ENCODE results near the gene TULP4.

- TF ChIP-seq CSDC2 (CRISPR knock-in tag; IDR thresholded peaks at IDR 0.05), result no peak
- TF ChIP-seq ZFP3 (CRISPR knock-in tag; IDR thresholded peaks at IDR 0.05), result no peak
- no peak for TF ChIP-seq GLIS3 (CRISPR knock-in tag; IDR thresholded peaks at IDR 0.05)
- TF ChIP-seq ZNF70 (CRISPR knock-in tag; IDR thresholded peaks at IDR 0.05), result no peak
- no peak for TF ChIP-seq CREB5 (CRISPR knock-in tag; IDR thresholded peaks at IDR 0.05; ENCODE audit: low read depth)
- TF ChIP-seq PATZ1 (CRISPR knock-in tag; IDR thresholded peaks at IDR 0.05; ENCODE audit: borderline replicate concordance), result no peak
- no peak for TF ChIP-seq ARNTL (CRISPR knock-in tag; IDR thresholded peaks at IDR 0.05; ENCODE audit: borderline replicate concordance, low read depth)
- TF ChIP-seq TCF4 (CRISPR knock-in tag; IDR thresholded peaks at IDR 0.05; ENCODE audit: borderline replicate concordance), result no peak
- TF ChIP-seq, protein P1, sequence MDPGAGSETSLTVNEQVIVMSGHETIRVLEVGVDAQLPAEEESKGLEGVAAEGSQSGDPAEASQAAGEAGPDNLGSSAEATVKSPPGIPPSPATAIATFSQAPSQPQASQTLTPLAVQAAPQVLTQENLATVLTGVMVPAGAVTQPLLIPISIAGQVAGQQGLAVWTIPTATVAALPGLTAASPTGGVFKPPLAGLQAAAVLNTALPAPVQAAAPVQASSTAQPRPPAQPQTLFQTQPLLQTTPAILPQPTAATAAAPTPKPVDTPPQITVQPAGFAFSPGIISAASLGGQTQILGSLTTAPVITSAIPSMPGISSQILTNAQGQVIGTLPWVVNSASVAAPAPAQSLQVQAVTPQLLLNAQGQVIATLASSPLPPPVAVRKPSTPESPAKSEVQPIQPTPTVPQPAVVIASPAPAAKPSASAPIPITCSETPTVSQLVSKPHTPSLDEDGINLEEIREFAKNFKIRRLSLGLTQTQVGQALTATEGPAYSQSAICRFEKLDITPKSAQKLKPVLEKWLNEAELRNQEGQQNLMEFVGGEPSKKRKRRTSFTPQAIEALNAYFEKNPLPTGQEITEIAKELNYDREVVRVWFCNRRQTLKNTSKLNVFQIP (CRISPR knock-in tag; IDR thresholded peaks at IDR 0.05; ENCODE audit: borderline replicate concordance, low read depth), result no peak
- TF ChIP-seq PPARA (CRISPR knock-in tag; IDR thresholded peaks at IDR 0.05; ENCODE audit: borderline replicate concordance), result no peak
- TF ChIP-seq, protein P2, sequence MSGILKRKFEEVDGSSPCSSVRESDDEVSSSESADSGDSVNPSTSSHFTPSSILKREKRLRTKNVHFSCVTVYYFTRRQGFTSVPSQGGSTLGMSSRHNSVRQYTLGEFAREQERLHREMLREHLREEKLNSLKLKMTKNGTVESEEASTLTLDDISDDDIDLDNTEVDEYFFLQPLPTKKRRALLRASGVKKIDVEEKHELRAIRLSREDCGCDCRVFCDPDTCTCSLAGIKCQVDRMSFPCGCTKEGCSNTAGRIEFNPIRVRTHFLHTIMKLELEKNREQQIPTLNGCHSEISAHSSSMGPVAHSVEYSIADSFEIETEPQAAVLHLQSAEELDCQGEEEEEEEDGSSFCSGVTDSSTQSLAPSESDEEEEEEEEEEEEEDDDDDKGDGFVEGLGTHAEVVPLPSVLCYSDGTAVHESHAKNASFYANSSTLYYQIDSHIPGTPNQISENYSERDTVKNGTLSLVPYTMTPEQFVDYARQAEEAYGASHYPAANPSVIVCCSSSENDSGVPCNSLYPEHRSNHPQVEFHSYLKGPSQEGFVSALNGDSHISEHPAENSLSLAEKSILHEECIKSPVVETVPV (CRISPR knock-in tag; IDR thresholded peaks at IDR 0.05), result no peak
- TF ChIP-seq ZNF565 (CRISPR knock-in tag; conservative IDR thresholded peaks at IDR 0.05; ENCODE audit: low read depth), result no peak
Observed at GRCh38 chr6:158284007-158284875, 28.0 kb upstream of the TULP4 start.

All from SK-N-SH treated with all-trans-retinoic acid at 6 μM for 48 hours (cell line).